Uterus (tissue), 4 donors: ENCODE data around the gene GIMAP2. TPM values are rescaled to one million over a fixed set of nuclear protein-coding genes. Genes with fewer than 3 reads are reported as not detected.
"Not testable (repeated sequence)": the region's sequence is repeated elsewhere in the genome, so short reads cannot be mapped to it uniquely, and the experiment has no call there.

ENCODE experiments used
- DNase-seq, 2 donors: peaks; one replicate each; pipeline ENCODE4 v3.0.0-alpha.2; 2019 to 2020
- H3K27ac ChIP-seq, 2 donors: fragments of 200-600 bp; sonication (generic); 1 replicate in 1 of 2; 2 replicates in 1 of 2; pipeline ENCODE4 v1.5.1; 2016 to 2018
- H3K27me3 ChIP-seq, 2 donors: fragments of 200-600 bp; sonication (generic); one replicate each; pipeline ENCODE4 v1.5.1; 2018 to 2019; ENCODE audit warnings: control low read depth in 1 of 2
- H3K36me3 ChIP-seq, 2 donors: fragments of 200-600 bp; sonication (generic); one replicate each; pipeline ENCODE4 v1.5.1; 2019; ENCODE audit warnings: control low read depth in 1 of 2
- H3K4me1 ChIP-seq, 2 donors: fragments of 200-600 bp; sonication (generic); one replicate each; pipeline ENCODE4 v1.5.1; 2018 to 2019; ENCODE audit warnings: control low read depth in 1 of 2
- H3K4me3 ChIP-seq, 2 donors: fragments of 200-600 bp; sonication (generic); 1 replicate in 1 of 2; 2 replicates in 1 of 2; pipeline ENCODE4 v1.5.1; 2018 to 2019; ENCODE audit warnings: mild to moderate bottlenecking in 1 of 2
- H3K9me3 ChIP-seq, 2 donors: fragments of 200-600 bp; sonication (generic); one replicate each; pipeline ENCODE4 v1.5.1; 2019; ENCODE audit warnings: control low read depth in 1 of 2
- POLR2A ChIP-seq, 2 donors: fragments of 450-650 bp; IDR thresholded peaks; one replicate each; pipeline ENCODE4 v1.6.1; 2016; ENCODE audit warnings: antibody characterized with exemption in 2 of 2, mild to moderate bottlenecking in 1 of 2, moderate library complexity in 1 of 2
- intact Hi-C: fragments of 100-400 bp; cut with DNase I; formaldehyde crosslinking; loops from one replicate; pipeline ENCODE4 v1.15.1; 2023; ENCODE audit warnings: low total_unique reads
- total RNA-seq, 4 donors: library from RNA; depleted of rRNA in 3 of 4; stranded (reverse); fragments of >200 nt in 3 of 4; gene quantifications; one replicate each; pipeline versions ENCODE4 v1.1.0 to v1.2.4, GENCODE V29; 2014 to 2023
- TF ChIP-seq, protein P1 (sequence below), 4 experiments: fragments of 200-600 bp in 2 of 4; fragments of 450-650 bp in 2 of 4; sonication (generic) in 2 of 4; IDR thresholded peaks; one replicate each; pipeline ENCODE4 v1.5.1; 2016 to 2019; ENCODE audit warnings: antibody characterized with exemption in 4 of 4, mild to moderate bottlenecking in 2 of 4, moderate library complexity in 1 of 4
- donor health status: DM: yes; HTN: yes; CAD: no.

Gene GIMAP2
- total RNA-seq, 4 donors from 2014 or later = 20.1 to 59.7 (median 35.1) TPM

DNA sequence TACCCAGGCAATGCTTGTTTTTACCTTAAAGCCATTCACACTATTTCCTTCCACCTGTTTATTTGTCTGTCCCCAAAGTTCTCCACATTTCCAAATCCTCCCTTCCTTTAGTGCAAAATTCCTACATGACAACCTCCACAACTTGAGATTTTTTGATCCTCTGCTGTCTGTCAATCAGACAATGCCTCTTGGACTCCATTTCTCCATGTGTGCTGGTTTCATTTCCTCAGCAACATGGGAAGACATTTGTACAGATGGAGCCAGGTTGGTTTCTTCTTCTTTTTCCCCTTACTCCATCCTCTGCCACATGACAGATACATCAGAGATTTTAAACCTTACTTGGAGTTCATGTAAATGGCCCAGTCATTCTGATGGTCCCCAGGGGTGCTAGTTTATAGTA, 19.1 kb upstream of the GIMAP2 start:
- intact Hi-C loops = no loop called here
- Histone ChIP-seq H3K4me3 (no peak overlapping the region), H3K27me3 (no peaks in the 10 kb centered on the region), H3K27ac (no peak overlapping the region), H3K4me1 (no peaks in the 10 kb centered on the region), H3K9me3 (no peaks in the 10 kb centered on the region), H3K36me3 (no peaks in the 10 kb centered on the region)
- TF ChIP-seq POLR2A (IDR thresholded peaks at IDR 0.05) = no peak
- TF ChIP-seq, protein P1, sequence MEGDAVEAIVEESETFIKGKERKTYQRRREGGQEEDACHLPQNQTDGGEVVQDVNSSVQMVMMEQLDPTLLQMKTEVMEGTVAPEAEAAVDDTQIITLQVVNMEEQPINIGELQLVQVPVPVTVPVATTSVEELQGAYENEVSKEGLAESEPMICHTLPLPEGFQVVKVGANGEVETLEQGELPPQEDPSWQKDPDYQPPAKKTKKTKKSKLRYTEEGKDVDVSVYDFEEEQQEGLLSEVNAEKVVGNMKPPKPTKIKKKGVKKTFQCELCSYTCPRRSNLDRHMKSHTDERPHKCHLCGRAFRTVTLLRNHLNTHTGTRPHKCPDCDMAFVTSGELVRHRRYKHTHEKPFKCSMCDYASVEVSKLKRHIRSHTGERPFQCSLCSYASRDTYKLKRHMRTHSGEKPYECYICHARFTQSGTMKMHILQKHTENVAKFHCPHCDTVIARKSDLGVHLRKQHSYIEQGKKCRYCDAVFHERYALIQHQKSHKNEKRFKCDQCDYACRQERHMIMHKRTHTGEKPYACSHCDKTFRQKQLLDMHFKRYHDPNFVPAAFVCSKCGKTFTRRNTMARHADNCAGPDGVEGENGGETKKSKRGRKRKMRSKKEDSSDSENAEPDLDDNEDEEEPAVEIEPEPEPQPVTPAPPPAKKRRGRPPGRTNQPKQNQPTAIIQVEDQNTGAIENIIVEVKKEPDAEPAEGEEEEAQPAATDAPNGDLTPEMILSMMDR (IDR thresholded peaks at IDR 0.05) = no peak
- DNase-seq = no peak

DNA sequence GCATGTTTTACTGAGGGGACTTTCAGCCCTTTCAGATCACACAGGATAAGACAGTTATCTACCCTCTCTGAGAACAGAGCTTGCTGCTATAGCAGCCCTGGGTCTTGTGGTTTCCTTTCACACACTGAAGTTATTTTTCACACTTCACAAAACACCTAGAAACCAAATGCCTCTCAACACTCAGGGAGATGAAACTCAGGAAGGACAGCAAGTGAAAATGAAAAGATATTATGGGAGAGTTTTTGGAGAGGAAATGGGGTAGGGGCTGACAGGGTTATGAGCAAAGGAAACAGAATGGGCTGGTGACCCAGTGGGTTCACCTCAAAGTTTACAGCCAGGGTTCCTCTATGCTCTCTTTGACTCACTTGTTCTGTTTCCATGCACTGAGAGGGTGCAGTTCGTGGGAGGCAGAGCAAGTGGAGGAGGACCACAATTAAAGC, 17.0 kb upstream of the GIMAP2 start:
- Histone ChIP-seq H3K4me3 (no peak overlapping the region), H3K9me3 (no peaks in the 10 kb centered on the region), H3K27me3 (no peaks in the 10 kb centered on the region), H3K36me3 (no peaks in the 10 kb centered on the region), H3K27ac (no peak overlapping the region), H3K4me1 (no peaks in the 10 kb centered on the region)
- intact Hi-C loops = no loop called here
- DNase-seq = no peak
- no peak for TF ChIP-seq POLR2A (IDR thresholded peaks at IDR 0.05)
- TF ChIP-seq, protein P1 (IDR thresholded peaks at IDR 0.05) = no peak

GRCh38 chr7:150668977-150669376, 16.5 kb upstream of the GIMAP2 start:
- no peaks in the 10 kb centered on the region for H3K4me1 ChIP-seq
- no peak for DNase-seq
- H3K36me3 ChIP-seq = no peaks in the 10 kb centered on the region
- no peaks in the 10 kb centered on the region for H3K9me3 ChIP-seq
- no peaks in the 10 kb centered on the region for H3K27me3 ChIP-seq
- no peak overlapping the region for H3K27ac ChIP-seq
- TF ChIP-seq, protein P1 (IDR thresholded peaks at IDR 0.05) = no peak
- no peak for TF ChIP-seq POLR2A (IDR thresholded peaks at IDR 0.05)
- H3K4me3 ChIP-seq = no peak overlapping the region
- intact Hi-C loops = no loop called here

- H3K9me3 ChIP-seq, H3K27me3 ChIP-seq, DNase-seq, H3K36me3 ChIP-seq, H3K4me1 ChIP-seq, H3K4me3 ChIP-seq, H3K27ac ChIP-seq, intact Hi-C loops: not testable (repeated sequence)
Observed at GRCh38 chr7:150671798-150672585, 13.5 kb upstream of the GIMAP2 start.

DNA sequence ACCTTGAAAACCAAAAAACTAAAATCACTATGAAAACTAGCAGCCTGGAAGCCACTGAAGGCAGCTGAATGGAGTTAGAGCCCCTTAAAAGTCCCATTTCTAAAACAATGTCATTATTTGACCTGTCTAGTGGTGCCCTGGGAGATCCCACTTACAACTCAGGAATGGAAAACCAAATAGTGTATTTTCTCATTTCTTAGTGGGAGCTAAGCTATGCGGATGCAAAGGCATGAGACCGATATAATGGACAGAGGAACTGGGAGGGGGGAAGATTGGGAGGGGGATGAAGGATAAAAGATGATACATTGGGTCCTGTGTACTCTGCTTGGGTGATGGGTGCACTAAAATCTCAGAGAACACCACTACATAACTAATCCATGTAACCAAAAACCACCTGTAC, 9.8 kb upstream of the GIMAP2 start:
- intact Hi-C loops = no loop called here
- no peak for TF ChIP-seq POLR2A (IDR thresholded peaks at IDR 0.05)
- TF ChIP-seq, protein P1 (IDR thresholded peaks at IDR 0.05) = no peak
- no peak for DNase-seq
- Histone ChIP-seq H3K9me3 (no peaks in the 10 kb centered on the region), H3K36me3 (no peaks in the 10 kb centered on the region), H3K4me1 (no peaks in the 10 kb centered on the region), H3K27ac (peak overlapping the region; percentile 42 to 70), H3K4me3 (no peak overlapping the region), H3K27me3 (no peaks in the 10 kb centered on the region)

DNA sequence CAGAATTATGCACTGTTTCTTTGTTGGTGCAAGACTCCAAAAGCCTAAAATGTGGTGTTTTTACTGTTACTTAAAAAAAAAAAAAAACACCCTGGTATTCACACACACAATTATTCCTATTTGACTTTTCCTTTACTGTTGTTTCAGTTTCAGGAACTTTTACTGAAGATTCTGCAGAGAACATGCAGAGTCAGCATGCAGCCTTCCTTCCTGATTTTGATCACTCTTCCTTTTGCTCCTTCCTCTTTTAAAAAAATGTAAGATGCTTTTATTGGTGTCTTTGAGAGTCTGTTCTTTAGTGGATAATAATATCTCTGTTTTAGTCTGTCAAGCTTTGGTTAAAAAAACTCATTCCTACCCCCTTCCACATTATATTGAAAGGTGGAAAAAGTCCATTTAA, 9.2 kb upstream of the GIMAP2 start:
- intact Hi-C loops, H3K4me1 ChIP-seq, H3K27me3 ChIP-seq, H3K36me3 ChIP-seq, DNase-seq, H3K4me3 ChIP-seq, H3K9me3 ChIP-seq: not testable (repeated sequence)
- H3K27ac ChIP-seq = peak overlapping the region in 1 of 2 donors; percentile 70

DNA sequence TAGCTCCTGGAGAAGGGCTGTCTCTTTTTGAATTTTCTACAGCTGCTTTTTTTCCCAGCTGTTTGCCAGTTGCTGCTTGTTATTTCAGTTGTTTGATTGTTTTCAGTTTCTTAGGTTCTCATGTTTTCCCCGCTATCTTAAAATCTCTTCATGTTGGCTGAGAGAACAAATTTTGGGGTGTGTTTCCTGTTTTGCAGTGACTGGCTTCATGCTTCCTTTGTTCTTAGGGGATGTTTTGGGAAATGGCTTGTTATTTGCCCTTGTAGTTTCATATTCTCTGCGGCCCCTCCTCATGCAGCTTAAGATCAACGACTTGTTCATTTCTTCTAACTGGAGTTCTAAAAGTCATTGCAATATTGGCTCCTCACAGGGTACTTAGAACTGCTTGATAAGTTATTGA, 8.7 kb upstream of the GIMAP2 start:
- H3K27me3 ChIP-seq, H3K36me3 ChIP-seq, intact Hi-C loops, DNase-seq, H3K9me3 ChIP-seq, H3K4me3 ChIP-seq, H3K4me1 ChIP-seq: not testable (repeated sequence)
- peak overlapping the region in 1 of 2 donors; percentile 70 for H3K27ac ChIP-seq

DNA sequence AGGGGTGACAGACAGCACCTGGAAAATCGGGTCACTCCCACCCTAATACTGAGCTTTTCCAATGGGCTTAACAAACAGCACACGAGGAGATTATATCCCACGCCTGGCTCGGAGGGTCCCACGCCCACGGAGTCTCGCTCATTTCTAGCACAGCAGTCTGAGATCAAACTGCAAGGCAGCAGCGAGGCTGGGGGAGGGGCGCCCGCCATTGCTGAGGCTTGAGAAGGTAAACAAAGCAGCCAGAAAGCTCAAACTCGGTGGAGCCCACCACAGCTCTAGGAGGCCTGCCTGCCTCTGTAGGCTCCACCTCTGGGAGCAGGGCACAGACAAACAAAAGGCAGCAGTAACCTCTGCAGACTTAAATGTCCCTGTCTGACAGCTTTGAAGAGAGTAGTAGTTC, 6.9 kb upstream of the GIMAP2 start:
- H3K27me3 ChIP-seq, H3K4me3 ChIP-seq, H3K9me3 ChIP-seq, intact Hi-C loops, H3K27ac ChIP-seq, H3K36me3 ChIP-seq, DNase-seq, H3K4me1 ChIP-seq: not testable (repeated sequence)

- H3K9me3 ChIP-seq, H3K27ac ChIP-seq, H3K4me3 ChIP-seq, H3K27me3 ChIP-seq, H3K36me3 ChIP-seq, intact Hi-C loops, DNase-seq, H3K4me1 ChIP-seq: not testable (repeated sequence)
Observed at GRCh38 chr7:150680364-150680763, 5.1 kb upstream of the GIMAP2 start.
